Raji (cell line): ENCODE measurements around the gene SLC25A24.
"Not testable (repeated sequence)": the region's sequence is repeated elsewhere in the genome, so short reads cannot be mapped to it uniquely, and the experiment has no call there.

ENCODE experiments used
- POLR2A ChIP-seq: IDR thresholded peaks from 2 replicates; pipeline ENCODE4 v1.6.1; 2011; ENCODE audit warnings: low read depth, low read length, control low read depth; ENCODE audit not compliant: insufficient read depth

The SLC25A24 gene

GRCh38 chr1:108199781-108200686, at the start of gene SLC25A24:
Gene SLC25A24 (minus strand): TSS chr1:108200343. CDS start chr1:108200138, 205 bp downstream.
- no peak for TF ChIP-seq POLR2A

DNA sequence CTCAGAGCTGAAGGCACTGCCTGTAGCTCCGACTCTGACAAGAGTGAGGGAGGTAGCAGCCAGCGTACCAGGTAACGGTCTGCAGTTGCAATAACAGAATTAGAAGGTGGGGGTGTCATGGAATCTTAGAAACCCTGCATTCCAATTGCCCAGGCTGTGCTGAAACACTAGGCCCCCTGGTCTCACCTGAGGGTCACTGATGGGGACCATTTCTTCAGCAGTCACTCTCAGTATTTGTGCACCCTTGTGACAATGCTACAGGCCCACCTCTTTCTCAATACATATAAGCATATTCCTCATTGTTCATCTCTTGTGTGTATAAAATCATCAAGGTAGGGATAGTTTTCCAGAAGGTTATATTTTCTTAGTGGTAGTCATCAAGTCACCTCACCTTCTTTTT, 43.8 kb upstream of the SLC25A24 start, which contains the start of gene NBPF4:
Gene NBPF4 (minus strand): TSS at position 101 of the 400 bp plus-strand sequence. CDS start 315 bp downstream, outside the sequence.
- not testable (repeated sequence) for TF ChIP-seq POLR2A

- no peak for TF ChIP-seq POLR2A
Observed at GRCh38 chr1:108211014-108211413, 10.9 kb upstream of the SLC25A24 start.

- no peak for TF ChIP-seq POLR2A
Observed at GRCh38 chr1:108209456-108210108, 9.4 kb upstream of the SLC25A24 start.

DNA sequence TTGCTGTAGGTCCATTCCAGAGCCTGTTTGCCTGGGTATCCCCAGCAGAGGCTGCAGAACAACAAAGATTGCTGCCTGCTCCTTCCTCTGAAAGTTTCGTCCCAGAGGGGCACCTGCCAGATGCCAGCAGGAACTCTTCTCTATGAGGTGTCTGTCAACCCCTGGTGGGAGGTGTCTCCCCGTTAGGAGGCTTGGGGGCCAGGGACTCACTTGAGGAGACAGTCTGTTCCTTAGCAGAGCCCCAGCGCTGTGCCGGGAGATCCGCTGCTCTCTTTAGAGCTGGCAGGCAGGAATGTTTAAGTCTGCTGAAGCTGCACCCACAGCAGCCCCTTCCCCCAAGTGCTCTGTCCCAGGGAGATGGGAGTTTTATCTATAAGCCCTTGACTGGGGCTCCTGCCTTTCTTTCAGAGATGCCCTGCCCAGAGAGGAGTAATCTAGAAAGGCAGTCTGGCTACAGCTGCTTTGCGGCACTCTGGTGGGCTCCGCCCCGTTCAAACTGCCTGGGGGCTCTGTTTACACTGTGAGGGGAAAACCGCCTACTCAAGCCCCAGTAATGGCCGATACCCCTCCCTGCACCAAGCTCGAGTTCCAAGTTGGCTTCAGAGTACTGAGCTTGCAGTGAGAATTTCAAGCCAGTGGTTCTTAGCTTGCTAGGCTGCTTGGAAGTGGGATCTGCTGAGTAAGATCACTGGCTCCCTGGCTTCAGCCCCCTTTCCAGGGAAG, 8.7 kb upstream of the SLC25A24 start:
- no peak for TF ChIP-seq POLR2A

GRCh38 chr1:108201687-108202086, 1.5 kb upstream of the SLC25A24 start:
- no peak for TF ChIP-seq POLR2A

GRCh38 chr1:108200687-108201051, 526 bp upstream of the SLC25A24 start:
- no peak for TF ChIP-seq POLR2A

GRCh38 chr1:108199201-108199691, 897 bp downstream of the SLC25A24 start:
- TF ChIP-seq POLR2A, result no peak

DNA sequence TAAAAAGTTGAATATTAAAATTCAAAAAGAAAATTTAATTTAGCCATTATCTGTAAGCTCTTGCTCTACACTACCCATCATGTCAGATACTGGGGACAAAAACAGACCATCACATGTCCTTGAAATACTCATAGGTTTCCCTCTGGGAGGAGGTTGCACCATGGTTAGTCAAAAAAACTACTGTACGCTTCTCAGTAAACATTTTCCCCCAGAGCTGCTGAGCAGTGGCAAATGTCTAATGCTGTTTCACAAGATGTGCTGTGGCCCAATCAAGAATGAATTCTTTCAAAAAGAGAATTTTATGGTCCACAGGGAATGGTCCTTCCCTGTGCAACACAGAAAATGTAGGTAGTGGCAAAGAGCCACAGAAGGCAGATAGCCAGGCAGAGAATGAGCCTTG, 6.1 kb downstream of the SLC25A24 start:
- no peak for TF ChIP-seq POLR2A

GRCh38 chr1:108193333-108193732, 6.8 kb downstream of the SLC25A24 start:
- TF ChIP-seq POLR2A, result no peak

DNA sequence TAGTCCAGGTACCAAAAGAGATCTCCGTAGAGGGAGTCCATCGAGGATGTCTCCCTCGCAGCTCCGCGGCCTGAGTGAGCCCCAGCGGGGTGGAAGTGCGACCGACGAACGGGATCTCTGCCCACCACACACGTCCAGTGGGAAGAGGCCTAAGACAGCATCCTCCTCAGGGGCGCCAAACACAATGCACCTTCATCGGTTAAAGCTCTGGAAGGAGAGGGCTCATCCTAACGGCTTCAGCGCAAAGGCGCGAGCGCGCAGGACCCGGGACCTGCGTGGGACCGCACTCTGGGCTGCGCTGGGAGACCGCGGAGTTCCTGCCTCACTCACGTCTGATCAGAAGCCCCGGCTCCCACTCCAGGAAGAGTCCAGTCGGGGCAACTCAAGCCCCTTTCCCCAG, 7.6 kb downstream of the SLC25A24 start:
- TF ChIP-seq POLR2A, result no peak

GRCh38 chr1:108190686-108191416, 9.3 kb downstream of the SLC25A24 start:
- TF ChIP-seq POLR2A, result no peak

- no peak for TF ChIP-seq POLR2A
Observed at GRCh38 chr1:108190001-108190634, 10.0 kb downstream of the SLC25A24 start.

- no peak for TF ChIP-seq POLR2A
Observed at GRCh38 chr1:108188801-108189200, 11.3 kb downstream of the SLC25A24 start.
